Hematopoietic multipotent progenitor cell treated with erythropoietin and hydrocortisone succinate and interleukin-3 and kit ligand, for 17 days (in vitro differentiated cells): ENCODE data around the gene BMP7.

ENCODE experiments used
- DNase-seq: peaks from one replicate; pipeline ENCODE4 v3.0.0-alpha.2; 2015; ENCODE audit warnings: low spot score

The BMP7 gene

DNA sequence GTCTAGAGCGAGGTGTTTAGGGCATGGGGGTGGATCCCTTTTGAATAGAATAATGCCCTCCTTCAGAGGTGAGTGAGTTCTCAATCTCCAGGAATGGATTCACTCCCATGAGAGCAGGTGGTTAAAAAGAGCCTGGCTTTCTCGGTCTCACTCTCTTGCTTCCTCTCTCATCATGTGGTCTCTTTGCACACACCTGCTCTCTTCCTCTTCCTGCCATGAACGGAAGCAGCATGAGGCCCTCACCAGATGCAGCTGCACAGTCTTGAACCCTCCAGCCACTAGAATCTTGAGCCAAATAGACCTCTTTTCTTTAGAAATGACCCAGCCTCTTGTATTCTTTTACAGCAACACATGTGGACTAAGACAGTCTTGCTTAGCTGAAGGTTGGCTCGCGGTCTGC lies 119.3 kb downstream of the BMP7 start:
- no peak for DNase-seq

DNA sequence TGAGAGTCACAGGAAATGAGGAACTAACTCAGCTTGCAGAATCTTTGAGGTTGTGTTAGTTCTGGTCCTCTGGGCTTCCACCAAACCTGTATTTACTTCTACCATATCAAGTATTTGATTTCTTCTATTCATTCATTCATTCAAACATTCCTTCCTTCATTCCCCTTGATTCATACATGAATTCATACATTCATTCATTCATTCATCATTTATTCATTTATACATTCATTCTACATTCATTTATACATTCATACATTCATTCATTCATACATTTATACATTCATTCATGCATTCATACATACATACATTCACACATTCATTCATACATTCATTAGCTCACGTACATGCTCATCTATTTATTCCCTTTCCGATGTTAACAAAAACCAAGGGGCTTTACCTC lies 120.3 kb downstream of the BMP7 start:
- no peak for DNase-seq

DNA sequence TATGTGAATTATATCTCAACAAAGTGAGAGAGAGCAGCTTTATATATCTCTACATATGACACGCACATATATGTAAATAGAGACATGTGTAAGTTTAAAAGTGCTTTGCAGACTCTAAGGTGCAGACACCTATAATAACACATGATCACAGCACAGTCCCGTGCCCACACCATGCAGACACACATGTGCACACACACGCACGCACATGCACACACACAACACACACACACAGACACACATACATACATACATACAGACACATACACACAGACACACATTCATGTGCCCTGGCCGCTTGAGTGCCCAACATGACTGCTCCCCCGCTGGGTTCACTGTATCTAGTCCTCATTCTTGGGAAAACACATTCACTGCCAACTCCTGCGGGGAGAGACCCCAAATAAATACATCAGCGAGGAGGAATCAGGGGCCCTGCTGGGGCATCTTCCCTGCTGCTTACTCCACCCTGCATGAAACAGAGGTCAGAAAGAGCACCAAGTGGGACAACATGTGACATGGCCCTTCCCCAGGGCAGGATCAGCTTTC lies 121.3 kb downstream of the BMP7 start:
- no peak for DNase-seq

DNA sequence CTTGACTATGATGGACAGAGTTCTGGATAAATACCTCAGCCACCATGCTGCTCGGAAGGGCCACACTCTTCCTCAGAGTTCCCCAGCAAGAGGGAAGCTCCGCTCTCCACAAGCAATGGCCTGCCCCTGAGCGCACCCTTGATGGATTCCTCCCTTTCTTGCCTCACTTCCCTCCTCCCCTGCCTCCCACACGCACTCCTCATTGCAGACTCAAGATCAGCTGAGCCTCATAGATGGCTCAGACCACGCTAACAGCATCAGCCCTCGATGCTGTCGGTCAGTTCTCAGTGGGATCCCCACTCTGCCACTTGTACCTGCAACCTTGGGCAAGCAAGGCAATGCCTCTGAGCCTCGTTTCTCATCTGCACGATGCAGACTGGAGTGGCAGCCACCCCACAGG lies 123.3 kb downstream of the BMP7 start:
- no peak for DNase-seq

DNA sequence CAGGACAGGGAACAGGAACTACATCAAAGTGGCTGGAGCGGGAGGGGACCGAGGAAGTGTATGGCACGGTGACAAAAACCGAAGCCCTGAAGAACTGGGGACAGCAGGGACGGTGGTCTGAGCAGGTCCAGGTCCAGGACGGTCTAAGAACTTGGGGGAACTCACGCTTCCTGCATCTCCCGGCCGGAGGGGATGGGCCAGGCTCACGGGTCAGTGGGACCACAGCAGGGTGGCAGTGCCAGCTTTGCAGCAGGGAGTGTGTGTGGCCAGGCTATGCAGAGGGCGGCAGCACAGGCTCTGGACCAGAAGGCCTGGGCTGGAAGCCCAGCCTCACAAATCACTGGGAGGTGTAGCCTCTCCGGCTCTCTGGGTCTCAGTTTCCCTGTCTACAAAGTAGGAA lies 123.8 kb downstream of the BMP7 start:
- DNase-seq = no peak

DNA sequence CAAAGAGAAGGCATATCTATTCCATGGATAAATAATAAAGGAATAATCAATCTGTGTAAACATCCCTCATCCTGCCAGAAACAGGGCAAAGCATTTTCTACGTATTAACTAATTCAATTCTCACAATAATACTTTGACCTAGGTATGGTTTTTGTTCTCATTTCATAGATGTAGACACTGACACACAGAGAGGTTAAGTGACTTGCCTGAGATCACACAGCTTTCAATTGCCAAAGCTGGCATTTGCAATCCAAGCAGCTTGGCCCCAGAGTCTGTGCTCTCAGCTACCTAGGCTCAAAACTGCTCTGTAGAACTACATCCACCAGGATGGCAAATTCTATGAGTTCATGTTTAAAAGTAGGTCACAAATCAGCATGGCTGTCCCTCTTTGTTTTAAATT lies 124.9 kb downstream of the BMP7 start:
- DNase-seq = no peak

DNA sequence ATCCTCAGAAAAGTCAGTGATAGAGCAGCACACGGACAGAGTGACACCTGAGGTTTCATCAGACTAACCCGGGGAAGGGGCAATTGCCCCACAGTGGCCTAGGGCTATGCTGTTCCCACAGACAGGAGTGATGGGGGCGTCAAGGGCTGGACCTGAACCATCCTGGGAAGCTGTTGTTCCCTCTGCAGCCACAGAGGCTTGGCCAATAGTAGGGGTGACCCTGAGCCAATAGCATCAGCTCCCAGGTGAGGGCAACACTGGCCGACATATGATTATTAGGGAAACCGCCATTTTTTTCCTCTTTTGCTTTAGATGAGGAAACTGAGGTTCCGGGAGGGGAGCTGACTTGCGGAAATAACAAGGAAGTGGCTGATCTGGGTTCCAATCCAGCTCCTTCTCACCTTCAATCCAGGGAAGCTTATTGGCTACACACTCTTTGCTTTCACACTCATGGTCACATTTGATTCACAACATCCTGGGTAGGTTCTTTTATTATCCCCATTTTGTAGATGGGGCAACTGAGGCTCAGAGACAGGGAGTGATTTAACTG lies 126.0 kb downstream of the BMP7 start:
- DNase-seq = no peak

DNA sequence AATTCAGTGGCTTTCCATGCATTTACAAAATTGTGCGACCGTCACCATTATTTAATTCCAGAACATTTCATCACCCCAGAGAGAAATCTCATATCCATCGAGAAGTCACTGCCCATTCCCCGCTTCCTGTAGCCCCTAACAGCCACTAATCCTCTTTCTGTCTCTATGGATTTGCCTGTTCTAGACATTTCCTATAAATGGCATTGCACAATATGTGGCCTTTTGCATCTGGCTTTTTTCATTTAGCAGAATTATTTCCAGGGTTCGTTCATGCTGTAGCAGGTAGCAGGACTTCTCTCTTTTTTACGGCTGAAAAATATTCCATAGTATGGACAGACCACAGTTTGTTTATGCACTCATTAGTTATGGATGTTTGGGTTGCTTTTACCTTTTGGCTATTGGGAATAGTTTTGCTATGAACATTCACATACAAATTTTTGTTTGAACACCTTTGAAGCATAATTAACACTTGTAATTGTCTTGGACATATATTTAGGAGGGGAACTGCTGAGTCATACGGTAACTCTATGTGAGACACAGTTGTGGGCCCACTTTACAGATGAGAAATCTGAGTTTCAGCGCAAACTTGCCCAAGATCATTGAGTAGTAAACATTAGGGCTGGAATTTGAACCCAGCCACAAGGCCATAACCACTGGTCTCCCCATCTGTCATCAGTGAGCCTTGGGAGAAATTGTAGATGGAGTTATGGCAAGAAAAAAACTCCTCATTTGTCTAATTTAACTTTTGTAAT lies 126.9 kb downstream of the BMP7 start:
- DNase-seq = no peak

DNA sequence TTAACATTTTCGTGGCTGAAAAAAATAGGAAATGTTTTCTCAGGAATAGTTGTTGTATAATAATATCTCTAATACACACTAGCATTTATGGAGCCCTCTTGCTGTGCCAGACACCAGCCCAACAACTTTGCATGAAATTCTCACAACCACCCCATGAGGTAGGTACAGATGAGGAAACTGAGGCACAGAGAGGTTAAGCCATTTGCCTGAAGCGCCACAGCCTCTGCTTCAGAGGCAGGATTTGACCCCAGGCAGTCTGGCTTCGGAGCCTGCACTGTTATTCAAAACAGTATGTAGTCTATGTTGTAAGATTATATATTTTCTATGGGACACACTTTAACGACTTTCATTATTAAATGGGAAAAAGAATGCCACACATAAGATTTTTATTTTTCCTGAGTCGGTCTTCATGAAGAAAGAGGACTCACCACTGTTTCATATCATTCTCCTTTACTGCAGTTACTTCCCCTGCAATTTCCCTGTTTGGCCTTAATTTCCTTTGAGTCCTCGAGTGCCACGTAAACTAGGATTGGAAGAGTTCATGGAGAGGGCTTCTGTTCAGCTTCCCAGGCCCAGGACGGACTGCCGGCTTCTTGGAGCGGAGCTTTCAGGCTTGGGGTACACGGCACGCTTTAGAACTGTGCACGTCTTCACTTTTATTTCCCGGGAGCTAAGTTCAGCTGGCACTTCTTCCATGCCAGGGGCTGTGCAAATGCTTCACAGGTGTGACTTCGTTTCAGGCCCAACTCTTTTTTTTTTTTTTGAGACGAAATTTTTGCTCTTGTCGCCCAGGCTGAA lies 128.0 kb downstream of the BMP7 start:
- no peak for DNase-seq

DNA sequence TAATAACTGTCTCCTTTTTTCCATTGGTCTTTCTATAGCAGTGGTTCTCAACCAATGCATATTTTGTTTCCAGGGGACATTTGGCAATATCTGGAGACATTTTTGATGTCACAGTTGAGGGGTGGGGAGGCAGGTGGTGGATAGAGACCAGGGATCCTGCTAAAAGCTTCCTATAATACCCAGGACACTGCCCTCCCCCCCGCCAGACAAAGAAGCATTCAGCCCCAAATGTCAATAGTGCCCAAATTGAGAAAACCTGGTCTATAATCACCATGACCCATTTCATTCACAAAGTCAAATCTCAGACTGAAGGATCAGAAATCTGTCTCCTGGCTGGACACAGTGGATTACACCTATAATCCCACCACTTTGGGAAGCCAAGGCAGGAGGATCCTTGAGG lies 128.8 kb downstream of the BMP7 start:
- DNase-seq = no peak

DNA sequence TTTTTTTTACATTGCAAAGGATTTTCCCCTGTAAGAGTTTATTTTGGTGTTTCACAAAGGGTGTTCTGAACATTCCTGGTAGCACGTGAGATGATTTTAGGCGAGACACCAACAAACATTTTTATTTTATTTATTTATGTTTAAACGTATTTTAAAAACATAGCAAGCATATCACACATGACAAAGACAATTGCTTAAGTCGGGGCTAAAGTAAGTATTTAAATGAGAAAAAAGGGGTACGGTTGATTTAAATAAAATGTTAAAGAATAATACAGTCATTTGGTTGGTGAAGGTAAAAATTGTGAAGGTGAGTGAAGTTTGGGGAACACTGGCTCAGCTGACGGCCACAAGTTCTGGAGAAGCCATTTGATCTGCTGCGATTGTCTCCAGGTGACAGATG lies 129.7 kb downstream of the BMP7 start:
- DNase-seq = no peak

DNA sequence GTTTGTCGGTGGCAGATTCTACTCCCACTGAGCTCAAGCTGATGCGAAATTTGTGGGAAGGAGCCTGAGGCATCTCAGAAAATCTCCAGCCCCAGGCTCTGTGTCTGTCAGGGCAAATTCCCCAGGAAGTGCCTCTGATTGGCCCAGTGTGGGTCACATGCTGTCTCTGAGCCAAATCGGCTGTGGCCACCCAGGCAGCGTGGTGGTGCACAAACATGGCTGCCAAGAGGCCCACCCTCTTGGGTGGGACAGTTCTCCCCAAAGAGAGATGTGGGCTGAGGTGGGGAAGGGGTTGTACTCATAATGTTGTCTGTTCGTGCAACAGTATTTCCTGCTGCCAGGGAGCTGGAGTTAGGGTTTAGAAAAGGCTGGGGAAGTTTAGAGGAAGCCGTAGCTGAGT lies 130.6 kb downstream of the BMP7 start:
- DNase-seq = no peak

DNA sequence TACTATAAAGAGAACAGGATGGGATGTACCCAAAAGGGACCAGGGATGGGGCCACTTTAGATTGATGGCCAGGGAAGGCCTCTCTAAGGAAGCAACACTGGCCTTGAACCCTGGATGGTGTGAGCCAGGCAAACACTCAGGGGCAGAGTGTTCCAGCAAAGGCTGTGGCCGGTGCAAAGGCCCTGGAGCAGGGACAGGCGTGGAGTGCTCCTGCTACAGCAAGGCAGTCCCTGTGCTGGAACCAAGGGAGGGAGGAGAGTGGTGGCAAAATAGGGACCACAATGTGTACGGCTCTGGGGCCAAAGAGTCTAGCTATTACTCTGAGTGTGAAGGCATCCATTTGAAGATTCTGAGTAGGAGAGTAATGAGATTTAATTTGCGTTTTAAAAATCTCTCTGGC lies 131.6 kb downstream of the BMP7 start:
- DNase-seq = no peak

DNA sequence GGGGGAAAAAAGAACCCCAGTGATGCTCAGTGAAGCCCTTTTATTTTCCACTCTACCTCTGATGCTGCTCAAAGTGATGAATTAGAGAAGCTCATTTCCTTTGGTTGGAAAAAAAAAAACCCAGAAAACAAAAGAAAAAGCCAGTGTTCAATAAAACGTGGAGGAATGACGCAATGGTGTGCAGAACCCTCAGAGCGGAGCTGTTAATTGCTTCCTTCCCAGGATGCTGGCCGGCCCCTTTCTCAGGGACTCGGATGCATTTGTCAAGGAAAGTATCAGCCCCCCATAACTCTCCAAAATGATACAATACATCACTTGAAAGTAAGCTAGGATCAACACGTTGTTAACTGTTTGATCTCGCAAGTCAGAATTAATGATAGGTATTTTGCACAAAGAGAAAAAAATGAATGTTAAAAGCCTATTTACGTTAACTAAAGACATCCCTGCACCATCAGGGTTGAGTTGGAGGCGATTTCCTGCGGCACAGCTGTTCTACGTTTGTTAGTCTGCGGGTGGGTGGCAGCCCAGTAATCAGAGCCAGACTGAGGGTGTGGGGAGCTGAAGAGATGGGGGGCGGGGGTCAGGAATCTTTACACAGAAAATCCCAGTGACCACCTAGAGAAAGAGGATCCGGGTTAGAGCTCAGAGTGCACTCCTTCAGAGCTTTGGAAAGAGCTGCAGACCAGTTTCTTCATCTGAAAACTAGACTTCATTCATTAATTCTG lies 132.4 kb downstream of the BMP7 start:
- no peak for DNase-seq

DNA sequence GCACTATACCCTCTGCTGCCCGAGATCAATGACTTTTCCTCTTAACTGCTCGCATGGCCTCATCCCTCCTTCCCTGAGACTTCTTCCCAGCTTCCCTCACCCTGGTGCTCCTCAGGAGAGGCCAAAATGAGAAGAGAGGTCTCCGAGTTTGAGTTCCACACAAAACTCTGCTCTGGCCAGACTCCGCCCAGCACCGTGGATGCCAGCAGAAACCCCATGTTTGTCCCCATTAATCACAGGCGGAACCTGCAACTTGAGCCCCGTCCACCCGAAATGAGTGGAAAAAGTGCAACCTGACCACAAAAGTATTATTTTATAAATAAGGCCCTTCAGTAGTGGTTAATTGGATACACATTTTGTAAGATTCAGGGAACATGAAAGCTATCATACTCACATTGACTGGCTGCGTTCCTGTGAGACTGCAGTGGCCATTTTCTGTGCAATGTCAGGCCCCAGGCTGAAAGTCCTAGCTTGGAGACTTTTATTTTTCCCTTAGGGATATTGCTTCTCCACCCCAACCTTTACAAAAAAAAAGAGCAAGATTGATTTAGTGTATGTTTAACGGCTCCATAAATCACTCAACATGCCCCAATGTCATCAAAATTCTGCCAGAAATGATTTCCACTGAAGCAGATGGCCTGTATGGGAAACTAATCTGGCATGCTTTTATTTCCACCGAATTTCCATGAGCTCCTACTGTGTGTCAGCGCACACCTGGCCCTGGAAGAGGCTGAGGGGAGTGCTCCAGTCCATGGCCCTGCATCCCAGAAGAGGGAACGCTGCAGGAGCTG lies 134.6 kb downstream of the BMP7 start:
- no peak for DNase-seq

DNA sequence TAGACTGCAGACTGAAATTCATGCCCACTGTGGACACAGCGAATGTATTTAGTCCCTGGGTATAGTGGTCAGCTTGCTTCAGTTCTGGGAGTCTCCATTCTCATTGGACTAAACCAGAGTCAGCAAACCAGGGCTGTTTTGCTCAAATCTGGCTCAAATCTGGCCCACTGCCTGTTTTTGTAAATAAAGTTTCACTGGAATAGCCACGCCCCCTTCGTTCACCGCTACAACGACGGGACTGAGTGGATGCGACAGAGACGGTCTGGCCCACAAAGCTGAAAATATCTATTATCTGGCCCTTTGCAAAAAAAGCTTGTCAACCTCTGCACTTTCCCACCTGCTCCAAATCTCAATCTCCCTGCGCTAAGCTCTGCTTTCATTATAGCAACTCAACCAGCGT lies 135.4 kb downstream of the BMP7 start:
- DNase-seq = no peak

DNA sequence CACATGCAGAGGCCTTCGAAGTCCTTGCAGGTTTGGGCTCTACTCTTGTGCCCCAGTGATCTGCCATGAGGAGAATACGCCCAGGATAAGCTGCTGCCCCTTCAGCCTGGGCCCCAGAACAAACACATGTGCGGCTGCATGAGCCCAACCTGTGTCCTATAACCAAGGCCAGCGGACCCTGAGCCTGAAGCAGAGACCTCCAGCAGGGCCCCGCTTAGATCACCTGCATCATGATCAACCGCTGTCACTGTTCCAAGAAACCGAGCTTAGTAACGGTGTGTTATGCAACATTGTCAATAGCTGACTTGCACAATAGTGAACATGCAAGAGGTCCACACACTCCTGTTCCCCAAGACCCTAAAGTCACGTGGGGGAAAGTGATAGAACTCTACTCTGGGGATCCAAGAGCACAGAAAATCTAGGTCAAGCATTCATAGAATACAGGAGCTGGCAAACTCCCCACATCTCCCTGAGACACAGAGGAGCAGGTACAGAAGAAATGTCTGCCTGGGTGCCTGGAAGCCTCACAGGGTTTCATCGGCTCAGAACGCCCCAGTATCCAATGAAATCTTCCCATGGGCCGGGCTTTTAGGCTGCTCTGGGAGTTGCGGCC lies 136.2 kb downstream of the BMP7 start:
- no peak for DNase-seq

DNA sequence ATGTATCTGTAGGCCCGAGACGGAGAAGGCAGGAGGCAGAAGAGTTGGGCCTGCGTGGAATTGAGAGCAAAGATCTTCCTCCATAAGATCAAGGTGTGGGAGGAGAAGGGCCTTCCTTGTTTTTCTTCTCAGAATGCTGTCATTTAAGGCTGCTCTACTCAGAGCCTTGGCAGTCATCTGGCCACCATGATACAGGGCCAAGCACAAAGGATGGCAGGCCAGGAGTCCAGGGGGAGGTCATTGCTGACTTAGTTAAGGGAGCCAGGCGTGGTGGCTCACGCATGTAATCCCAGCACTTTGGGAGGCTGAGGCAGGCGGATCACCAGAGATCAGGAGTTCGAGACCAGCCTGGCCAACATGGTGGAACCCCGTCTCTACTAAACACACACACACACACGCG lies 137.1 kb downstream of the BMP7 start:
- no peak for DNase-seq

DNA sequence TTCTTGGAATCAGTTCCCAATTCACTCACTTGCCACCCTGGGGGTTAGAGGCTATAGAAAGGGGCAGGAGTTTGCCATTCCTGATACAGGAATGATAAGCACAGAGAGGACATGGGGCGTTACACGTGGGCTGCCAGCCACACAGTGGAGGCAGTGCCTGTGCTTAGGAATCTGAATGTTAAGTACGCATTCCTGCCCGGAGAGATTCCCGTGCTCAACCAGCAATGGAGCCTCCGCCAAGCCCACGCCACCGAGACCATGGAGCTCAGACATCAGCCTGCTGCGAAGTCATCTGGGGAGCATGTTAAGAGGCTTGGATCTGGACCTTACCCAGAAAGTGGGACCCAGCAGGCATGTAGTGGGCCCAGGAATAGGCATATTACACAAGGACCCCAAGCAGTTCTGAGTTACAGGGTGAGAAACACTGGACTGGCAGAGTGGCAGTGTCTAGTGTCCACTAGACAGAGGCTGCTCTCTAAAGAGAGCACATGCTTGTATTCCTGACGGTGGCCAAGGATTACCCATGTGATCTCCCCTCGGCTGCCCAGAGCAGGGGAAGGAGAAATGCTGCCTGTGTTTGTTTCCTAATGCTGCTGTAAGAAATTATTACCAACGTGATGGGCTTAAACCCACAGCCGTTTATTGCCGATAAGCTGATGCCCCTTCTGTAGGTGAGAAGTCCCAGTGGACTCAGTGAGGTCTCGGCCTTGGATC lies 138.2 kb downstream of the BMP7 start:
- DNase-seq = no peak

DNA sequence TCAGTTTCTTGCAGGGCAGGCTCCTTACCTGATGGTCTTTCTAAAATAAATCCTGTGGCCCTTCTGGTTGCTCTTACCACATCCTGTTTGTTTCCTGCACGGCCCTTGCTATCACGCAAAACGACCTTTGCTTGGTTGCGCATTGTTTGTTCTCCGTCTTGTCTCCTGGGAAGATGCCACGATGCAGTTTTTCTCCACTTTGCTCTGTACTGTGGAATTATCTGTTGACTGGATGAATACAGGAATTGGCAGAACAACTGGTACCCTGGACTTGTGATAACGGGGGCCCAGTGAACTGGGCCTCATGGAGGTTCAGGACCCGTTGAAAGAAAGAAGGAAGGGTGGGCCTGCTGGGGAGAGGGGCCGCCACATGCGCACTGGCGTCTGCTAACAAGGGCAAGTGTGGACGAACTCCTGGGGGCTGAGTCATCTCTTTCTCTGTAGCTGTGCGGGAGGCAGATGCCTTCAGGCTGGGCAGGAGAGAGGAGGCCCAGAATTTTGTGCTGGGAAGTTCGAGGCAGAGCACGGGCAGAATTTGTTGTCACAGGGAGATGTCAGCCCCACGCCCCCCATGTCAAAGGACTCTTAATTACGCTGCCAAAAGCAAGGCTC lies 139.9 kb downstream of the BMP7 start:
- no peak for DNase-seq
